Ishikawa (cell line): ENCODE measurements around the gene ZNF48.

ENCODE experiments used
- CEBPB ChIP-seq: IDR thresholded peaks from 2 replicates; pipeline ENCODE4 v1.6.1; 2012
- CREB1 ChIP-seq: IDR thresholded peaks from 2 replicates; pipeline ENCODE4 v1.6.1; 2012; ENCODE audit warnings: low read depth
- EGR1 ChIP-seq: IDR thresholded peaks from 2 replicates; pipeline ENCODE4 v1.6.1; 2012
- EP300 ChIP-seq: IDR thresholded peaks from 2 replicates; pipeline ENCODE4 v1.6.1; 2012; ENCODE audit warnings: borderline replicate concordance
- FOXM1 ChIP-seq: IDR thresholded peaks from 2 replicates; pipeline ENCODE4 v1.6.1; 2012; ENCODE audit warnings: low read depth, borderline replicate concordance
- NFIC ChIP-seq: IDR thresholded peaks from 2 replicates; pipeline ENCODE4 v1.6.1; 2012
- RAD21 ChIP-seq: IDR thresholded peaks from 2 replicates; pipeline ENCODE4 v1.6.1; 2012; ENCODE audit warnings: low read depth
- TAF1 ChIP-seq: IDR thresholded peaks from 2 replicates; pipeline ENCODE4 v1.6.1; 2012; ENCODE audit warnings: low read depth, mild to moderate bottlenecking
- TCF12 ChIP-seq: IDR thresholded peaks from 2 replicates; pipeline ENCODE4 v1.6.1; 2012; ENCODE audit warnings: low read depth
- TEAD4 ChIP-seq: IDR thresholded peaks from 2 replicates; pipeline ENCODE4 v1.6.1; 2012
- YY1 ChIP-seq: IDR thresholded peaks from 2 replicates; pipeline ENCODE4 v1.6.1; 2012; ENCODE audit warnings: low read depth
- ZBTB7A ChIP-seq: IDR thresholded peaks from 2 replicates; pipeline ENCODE4 v1.6.1; 2012; ENCODE audit warnings: low read depth
- TF ChIP-seq, protein P1 (sequence below): IDR thresholded peaks from 2 replicates; pipeline ENCODE4 v1.6.1; 2012; ENCODE audit warnings: low read depth, mild to moderate bottlenecking
- TF ChIP-seq, protein P2 (sequence below): IDR thresholded peaks from 2 replicates; pipeline ENCODE4 v1.6.1; 2012
- TF ChIP-seq, protein P3 (sequence below): IDR thresholded peaks from 2 replicates; pipeline ENCODE4 v1.6.1; 2012

The ZNF48 gene

GRCh38 chr16:30368122-30368791, 27.0 kb upstream of the ZNF48 start:
- TF ChIP-seq, protein P1, sequence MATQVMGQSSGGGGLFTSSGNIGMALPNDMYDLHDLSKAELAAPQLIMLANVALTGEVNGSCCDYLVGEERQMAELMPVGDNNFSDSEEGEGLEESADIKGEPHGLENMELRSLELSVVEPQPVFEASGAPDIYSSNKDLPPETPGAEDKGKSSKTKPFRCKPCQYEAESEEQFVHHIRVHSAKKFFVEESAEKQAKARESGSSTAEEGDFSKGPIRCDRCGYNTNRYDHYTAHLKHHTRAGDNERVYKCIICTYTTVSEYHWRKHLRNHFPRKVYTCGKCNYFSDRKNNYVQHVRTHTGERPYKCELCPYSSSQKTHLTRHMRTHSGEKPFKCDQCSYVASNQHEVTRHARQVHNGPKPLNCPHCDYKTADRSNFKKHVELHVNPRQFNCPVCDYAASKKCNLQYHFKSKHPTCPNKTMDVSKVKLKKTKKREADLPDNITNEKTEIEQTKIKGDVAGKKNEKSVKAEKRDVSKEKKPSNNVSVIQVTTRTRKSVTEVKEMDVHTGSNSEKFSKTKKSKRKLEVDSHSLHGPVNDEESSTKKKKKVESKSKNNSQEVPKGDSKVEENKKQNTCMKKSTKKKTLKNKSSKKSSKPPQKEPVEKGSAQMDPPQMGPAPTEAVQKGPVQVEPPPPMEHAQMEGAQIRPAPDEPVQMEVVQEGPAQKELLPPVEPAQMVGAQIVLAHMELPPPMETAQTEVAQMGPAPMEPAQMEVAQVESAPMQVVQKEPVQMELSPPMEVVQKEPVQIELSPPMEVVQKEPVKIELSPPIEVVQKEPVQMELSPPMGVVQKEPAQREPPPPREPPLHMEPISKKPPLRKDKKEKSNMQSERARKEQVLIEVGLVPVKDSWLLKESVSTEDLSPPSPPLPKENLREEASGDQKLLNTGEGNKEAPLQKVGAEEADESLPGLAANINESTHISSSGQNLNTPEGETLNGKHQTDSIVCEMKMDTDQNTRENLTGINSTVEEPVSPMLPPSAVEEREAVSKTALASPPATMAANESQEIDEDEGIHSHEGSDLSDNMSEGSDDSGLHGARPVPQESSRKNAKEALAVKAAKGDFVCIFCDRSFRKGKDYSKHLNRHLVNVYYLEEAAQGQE: no peak
- TF ChIP-seq TCF12 (no peak), NFIC (no peak), TAF1 (no peak)
- TF ChIP-seq, protein P2, sequence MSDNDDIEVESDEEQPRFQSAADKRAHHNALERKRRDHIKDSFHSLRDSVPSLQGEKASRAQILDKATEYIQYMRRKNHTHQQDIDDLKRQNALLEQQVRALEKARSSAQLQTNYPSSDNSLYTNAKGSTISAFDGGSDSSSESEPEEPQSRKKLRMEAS: no peak

GRCh38 chr16:30368792-30369090, 26.5 kb upstream of the ZNF48 start:
- no peak for TF ChIP-seq ZBTB7A
- TF ChIP-seq EGR1: no peak
- TF ChIP-seq, protein P1: no peak
- TF ChIP-seq, protein P3, sequence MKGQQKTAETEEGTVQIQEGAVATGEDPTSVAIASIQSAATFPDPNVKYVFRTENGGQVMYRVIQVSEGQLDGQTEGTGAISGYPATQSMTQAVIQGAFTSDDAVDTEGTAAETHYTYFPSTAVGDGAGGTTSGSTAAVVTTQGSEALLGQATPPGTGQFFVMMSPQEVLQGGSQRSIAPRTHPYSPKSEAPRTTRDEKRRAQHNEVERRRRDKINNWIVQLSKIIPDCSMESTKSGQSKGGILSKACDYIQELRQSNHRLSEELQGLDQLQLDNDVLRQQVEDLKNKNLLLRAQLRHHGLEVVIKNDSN: no peak
- TF ChIP-seq, protein P2: no peak
- no peak for TF ChIP-seq CREB1
- no peak for TF ChIP-seq CEBPB
- no peak for TF ChIP-seq TCF12
- TF ChIP-seq YY1: no peak
- no peak for TF ChIP-seq FOXM1

DNA sequence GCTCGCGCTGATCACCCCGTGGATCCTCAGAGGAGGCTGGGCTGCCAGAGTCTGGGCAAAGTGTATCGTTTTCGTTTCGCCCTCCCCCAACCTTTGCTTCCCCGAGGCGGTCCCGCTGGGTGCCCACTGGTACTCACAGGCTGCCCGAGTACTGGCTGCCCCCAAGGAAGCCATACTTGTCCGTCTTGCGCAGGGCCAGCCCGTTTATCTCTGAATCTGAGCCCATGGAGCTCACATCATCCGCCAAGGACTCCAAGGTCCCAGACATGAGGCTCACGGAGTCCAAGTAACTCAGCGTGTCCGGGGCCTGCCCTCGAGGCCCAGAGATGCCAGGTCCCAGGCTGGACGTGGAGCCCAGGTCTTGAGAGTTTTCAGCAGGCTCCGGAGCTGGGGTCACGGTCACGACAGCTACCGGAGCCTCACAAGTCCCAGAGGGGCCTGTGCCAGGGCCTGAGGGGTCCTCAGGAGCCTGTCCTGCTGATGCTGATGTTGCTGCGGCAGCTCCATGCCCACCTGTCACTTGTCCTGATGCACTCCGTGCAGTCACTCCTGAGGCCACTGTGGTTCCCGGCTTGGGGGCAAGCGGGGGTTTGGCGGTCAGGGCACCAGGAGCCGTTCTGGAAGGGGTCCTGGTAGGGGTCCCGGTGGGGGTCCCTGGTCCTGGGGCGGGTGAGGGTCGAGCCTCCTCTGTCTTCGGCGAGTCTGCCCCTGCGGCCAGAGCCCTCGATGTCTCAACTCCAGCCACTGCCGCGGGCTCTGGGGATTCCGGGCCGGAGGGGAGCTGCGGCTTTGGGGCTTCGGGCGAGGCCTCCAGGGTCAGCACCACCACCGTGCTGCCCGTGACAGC, 25.9 kb upstream of the ZNF48 start:
- TF ChIP-seq CEBPB (no peak), TEAD4 (no peak), ZBTB7A (no peak; the same call in 1 of the 2 replicates)

- TF ChIP-seq NFIC (no peak), TAF1 (no peak), YY1 (0 out of 2 replicates have a peak, but pooled peaks have one; percentile 30), FOXM1 (no peak)
- TF ChIP-seq, protein P2: no peak
Observed at GRCh38 chr16:30369938-30370455, 25.2 kb upstream of the ZNF48 start.

DNA sequence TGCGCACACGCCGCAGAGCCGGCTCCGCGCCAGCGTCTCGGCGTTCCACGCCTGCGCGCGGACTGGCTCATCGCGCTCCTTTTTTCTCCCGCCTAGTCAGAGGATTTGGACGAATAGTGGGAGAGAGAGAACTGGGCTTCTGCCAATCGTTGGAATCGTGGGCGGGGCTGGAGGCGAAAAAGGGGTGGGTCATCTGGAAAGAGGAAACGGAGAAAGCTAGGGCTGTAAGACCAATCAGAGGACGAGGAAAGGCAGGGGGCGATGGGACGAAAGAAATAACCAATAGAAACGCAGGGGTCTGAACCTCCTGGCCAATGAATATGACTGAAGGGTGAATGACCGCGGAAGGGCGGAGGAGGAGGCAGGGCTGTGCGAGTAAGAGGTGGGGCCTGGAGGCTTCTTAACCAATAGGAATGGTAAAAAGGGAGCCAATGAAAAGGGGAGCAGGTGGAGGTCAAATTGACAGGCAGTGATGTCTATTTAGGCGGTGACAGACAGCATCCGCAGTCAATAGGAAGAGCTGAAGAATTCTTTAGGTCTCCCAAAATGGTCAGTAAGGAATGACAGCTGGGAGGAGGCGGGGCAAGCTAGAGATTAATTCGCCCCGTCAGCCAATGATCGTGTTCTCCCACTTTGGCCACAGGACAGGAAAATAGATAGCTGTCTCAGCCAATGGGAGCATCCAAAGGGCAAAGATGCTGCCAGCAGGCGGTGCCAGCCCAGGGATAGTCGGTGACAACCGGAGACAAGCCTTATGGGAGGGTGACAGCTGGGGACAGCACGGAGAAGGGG, 24.6 kb upstream of the ZNF48 start, which contains the start of gene TBC1D10B:
TBC1D10B (minus strand) TSS at position 39 of the 792 bp plus-strand sequence. CDS start 311 bp downstream, outside the sequence.
- peak; percentile 68 for TF ChIP-seq CREB1
- no peak for TF ChIP-seq FOXM1
- TF ChIP-seq EP300: no peak
- TF ChIP-seq RAD21: peak; percentile 2; the same call in 1 of the 2 replicates
- TF ChIP-seq, protein P2: 0 out of 2 replicates have a peak, but pooled peaks have one; percentile 42
- TF ChIP-seq, protein P1: no peak
- TF ChIP-seq NFIC: peak; percentile 58
- no peak for TF ChIP-seq EGR1
- TF ChIP-seq, protein P3: no peak
- TF ChIP-seq TEAD4: no peak
- TF ChIP-seq TAF1: peak; percentile 68; the same call in 1 of the 2 replicates
